Mucosa of descending colon (tissue), 3 donors: Measurements from ENCODE around the gene C1QL4. TPM values are rescaled to one million over a fixed set of nuclear protein-coding genes. Genes with fewer than 3 reads are reported as not detected.
"Not testable (repeated sequence)": the region's sequence is repeated elsewhere in the genome, so short reads cannot be mapped to it uniquely, and the experiment has no call there.

Source experiments
- ATAC-seq: fragments of 200-7000 bp; cut with Tn5 transposase; one replicate; pipeline ENCODE4 v1.9.1; 2020; ENCODE audit warnings: mild to moderate bottlenecking, moderate library complexity
- DNase-seq, 3 donors: peaks; one replicate each; pipeline ENCODE4 v3.0.0-alpha.2; 2020
- H3K36me3 ChIP-seq: fragments of 200-600 bp; one replicate; pipeline ENCODE4 v1.8.0; 2021; ENCODE audit warnings: low read depth, mild to moderate bottlenecking
- H3K4me1 ChIP-seq: fragments of 200-600 bp; one replicate; pipeline ENCODE4 v1.8.0; 2021; ENCODE audit warnings: low read depth, mild to moderate bottlenecking
- H3K4me3 ChIP-seq: fragments of 200-600 bp; one replicate; pipeline ENCODE4 v1.8.0; 2021; ENCODE audit warnings: mild to moderate bottlenecking
- H3K9me3 ChIP-seq: fragments of 200-600 bp; one replicate; pipeline ENCODE4 v1.8.0; 2021; ENCODE audit warnings: mild to moderate bottlenecking
- intact Hi-C, 2 donors: fragments of 100-400 bp; cut with DNase I in 1 of 2; cut with micrococcal nuclease in 1 of 2; formaldehyde crosslinking; loops; one replicate each; pipeline versions ENCODE4 v1.11.0 to v1.11.1; 2022; cut with DNase I, micrococcal nuclease
- total RNA-seq, 3 donors: library from RNA; stranded (reverse); fragmentation: NEBNext Ultra II Directional in 2 of 3; extraction: Animal tissue kit (Norgen Biotek cat#: 25700) in 2 of 3; gene quantifications; one replicate each; pipeline versions ENCODE4 v1.2.1 to v1.2.4, GENCODE V29; 2021 to 2023
- TF ChIP-seq, protein P1 (sequence below): fragments of 200-600 bp; IDR thresholded peaks from one replicate; pipeline ENCODE4 v1.8.0; 2022; ENCODE audit warnings: antibody characterized with exemption, mild to moderate bottlenecking
- donor health status: DM: no; HTN: no; CAD: no; lungs with moderate emphysema.
- donor health status: DM: no; HTN: no; CAD: no.
- donor health status: DM: no; HTN: yes; CAD: no.

C1QL4 gene
- total RNA-seq, 3 donors from 2014 or later = not detected

DNA sequence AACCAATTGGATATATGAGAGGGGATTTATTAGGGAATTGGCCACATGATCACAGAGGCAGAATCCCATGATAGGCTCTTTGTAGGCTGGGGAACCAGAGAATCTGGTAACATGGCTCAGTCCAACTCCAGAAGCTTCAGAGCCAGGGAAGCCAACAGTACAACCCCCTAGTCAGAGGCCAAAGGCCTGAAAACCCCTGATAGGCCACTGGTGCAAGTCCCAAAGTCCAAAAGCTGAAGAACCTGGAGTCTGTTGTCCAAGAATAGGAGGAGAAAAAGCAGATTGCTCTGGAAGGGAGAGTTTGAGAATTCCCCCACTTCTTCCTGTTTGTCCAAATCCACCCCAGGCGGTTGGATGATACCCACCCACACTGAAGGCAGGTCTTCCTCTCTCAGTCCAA, 22.2 kb downstream of the C1QL4 start:
- Histone ChIP-seq H3K9me3 (no peaks in the 10 kb centered on the region), H3K36me3 (no peaks in the 10 kb centered on the region), H3K4me1 (no peaks in the 10 kb centered on the region), H3K4me3 (no peak overlapping the region)
- TF ChIP-seq, protein P1, sequence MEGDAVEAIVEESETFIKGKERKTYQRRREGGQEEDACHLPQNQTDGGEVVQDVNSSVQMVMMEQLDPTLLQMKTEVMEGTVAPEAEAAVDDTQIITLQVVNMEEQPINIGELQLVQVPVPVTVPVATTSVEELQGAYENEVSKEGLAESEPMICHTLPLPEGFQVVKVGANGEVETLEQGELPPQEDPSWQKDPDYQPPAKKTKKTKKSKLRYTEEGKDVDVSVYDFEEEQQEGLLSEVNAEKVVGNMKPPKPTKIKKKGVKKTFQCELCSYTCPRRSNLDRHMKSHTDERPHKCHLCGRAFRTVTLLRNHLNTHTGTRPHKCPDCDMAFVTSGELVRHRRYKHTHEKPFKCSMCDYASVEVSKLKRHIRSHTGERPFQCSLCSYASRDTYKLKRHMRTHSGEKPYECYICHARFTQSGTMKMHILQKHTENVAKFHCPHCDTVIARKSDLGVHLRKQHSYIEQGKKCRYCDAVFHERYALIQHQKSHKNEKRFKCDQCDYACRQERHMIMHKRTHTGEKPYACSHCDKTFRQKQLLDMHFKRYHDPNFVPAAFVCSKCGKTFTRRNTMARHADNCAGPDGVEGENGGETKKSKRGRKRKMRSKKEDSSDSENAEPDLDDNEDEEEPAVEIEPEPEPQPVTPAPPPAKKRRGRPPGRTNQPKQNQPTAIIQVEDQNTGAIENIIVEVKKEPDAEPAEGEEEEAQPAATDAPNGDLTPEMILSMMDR = no peak
- DNase-seq = no peak
- ATAC-seq = no peak
- intact Hi-C loops = no loop called here

DNA sequence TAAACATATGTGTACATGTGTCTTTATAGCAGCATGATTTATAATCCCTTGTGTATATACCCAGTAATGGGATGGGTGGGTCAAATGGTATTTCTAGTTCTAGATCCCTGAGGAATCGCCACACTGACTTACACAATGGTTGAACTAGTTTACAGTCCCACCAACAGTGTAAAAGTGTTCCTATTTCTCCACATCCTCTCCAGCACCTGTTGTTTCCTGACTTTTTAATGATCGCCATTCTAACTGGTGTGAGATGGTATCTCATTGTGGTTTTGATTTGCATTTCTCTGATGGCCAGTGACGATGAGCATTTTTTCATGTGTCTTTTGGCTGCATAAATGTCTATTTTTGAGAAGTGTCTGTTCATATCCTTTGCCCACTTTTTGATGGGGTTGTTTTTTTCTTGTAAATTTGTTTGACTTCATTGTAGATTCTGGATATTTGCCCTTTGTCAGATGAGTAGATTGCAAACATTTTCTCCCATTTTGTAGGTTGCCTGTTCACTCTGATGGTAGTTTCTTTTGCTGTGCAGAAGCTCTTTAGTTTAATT, 26.5 kb downstream of the C1QL4 start:
- H3K4me1 ChIP-seq, H3K4me3 ChIP-seq, ATAC-seq, H3K9me3 ChIP-seq, H3K36me3 ChIP-seq, DNase-seq, intact Hi-C loops: not testable (repeated sequence)

DNA sequence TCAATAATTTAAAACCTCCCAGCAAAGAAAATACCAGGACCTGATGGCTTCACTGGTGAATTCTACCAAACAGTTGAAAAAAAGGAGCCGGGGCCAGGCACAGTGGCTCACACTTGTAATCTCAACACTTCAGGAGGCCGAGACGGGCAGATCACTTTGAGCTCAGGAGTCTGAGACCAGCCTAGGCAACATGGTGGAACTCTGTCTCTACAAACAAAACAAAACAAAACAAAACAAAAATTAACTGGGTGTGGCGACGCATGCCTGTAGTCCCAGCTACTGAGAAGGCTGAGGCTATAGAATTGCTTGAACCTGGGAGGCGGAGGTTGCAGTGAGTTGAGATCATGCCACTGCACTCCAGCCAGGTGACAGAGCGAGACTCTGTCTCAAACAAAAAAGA, 27.6 kb downstream of the C1QL4 start:
- no peak for ATAC-seq
- intact Hi-C loops = no loop called here
- no peaks in the 10 kb centered on the region for H3K4me1 ChIP-seq
- no peak for DNase-seq
- no peaks in the 10 kb centered on the region for H3K36me3 ChIP-seq
- TF ChIP-seq, protein P1 = no peak
- no peaks in the 10 kb centered on the region for H3K9me3 ChIP-seq
- H3K4me3 ChIP-seq = no peak overlapping the region

DNA sequence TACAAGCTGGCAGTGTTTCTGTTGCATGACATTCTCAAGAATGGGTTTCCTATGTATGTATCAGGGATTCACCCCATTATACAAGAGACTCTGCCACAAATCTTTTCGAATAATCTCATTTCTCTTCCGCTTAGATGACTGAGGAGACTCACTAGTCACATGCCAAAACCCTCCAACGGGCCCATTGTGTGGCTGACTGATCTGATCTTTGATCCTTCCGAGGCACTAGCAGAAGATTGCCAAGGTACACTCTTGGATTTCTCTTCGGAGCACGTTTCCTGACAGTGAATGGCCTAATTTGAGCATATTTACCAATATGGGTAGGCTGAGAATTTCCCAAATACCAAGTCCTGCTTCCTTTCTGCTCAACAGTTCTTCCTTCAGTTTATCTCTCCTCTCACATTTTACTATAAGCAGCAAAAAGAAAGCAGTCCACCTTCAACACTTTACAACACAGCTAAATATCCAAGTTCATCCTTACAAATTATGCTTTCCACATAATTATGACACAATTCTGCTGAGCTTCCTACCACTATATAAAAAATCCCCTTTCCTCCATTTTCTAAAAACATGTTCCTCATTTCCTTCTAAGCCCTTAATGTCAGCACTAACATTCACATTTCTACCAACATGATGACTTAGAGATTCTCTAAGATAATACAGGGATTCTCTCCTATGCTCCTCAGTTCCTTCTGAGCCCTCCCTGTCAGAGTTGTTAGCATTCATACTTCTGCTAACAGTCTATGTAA, 31.1 kb downstream of the C1QL4 start:
- no peak overlapping the region for H3K4me3 ChIP-seq
- H3K9me3 ChIP-seq = no peaks in the 10 kb centered on the region
- H3K36me3 ChIP-seq = no peaks in the 10 kb centered on the region
- TF ChIP-seq, protein P1 = no peak
- ATAC-seq (no peak), DNase-seq (no peak)
- H3K4me1 ChIP-seq = no peaks in the 10 kb centered on the region
- intact Hi-C loops = no loop called here

DNA sequence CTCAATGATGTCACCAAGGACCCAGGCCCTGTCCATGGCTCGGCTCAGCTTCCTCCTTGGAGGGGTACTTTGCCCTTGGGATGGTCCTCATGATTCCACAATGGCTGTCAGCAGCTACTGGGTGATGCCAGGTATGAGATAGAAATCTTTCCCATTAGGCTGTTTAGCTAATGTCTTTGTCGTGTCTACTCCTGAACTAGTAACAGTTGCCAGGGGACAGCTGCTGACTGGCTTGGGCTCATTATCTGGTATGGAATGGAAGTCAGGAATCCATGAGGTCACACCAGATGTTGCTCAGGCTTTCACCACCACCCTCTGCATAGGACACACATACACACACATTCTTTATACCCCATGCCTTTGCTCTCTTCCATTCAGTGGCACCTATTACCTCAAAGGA, 32.8 kb downstream of the C1QL4 start:
- Histone ChIP-seq H3K4me3 (no peak overlapping the region), H3K4me1 (no peaks in the 10 kb centered on the region), H3K9me3 (no peaks in the 10 kb centered on the region), H3K36me3 (no peaks in the 10 kb centered on the region)
- intact Hi-C loops = no loop called here
- no peak for ATAC-seq
- TF ChIP-seq, protein P1 = no peak
- DNase-seq = no peak

DNA sequence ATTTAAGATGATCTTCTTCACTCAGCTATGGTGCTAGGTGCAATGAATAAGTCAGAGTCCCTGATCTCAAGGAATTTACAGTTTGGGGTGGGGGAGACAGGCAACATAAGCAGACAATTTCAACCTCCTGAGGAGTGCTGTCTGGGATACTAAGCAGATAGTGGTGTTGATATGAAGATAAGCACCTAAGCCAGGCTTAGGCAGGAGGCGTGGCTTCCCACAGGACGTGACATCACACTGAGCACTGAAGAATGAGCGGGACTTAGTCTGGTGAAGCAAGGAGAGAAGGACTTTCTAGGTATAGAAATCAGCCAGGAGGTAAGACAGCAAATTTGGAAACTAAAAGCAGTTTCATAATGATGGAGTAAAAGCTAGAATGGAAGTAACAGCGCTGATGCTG, 35.2 kb downstream of the C1QL4 start:
- Histone ChIP-seq H3K36me3 (no peaks in the 10 kb centered on the region), H3K4me3 (no peak overlapping the region), H3K4me1 (peaks cover 6% of the 10 kb centered on the region), H3K9me3 (no peaks in the 10 kb centered on the region)
- DNase-seq = no peak
- TF ChIP-seq, protein P1 = no peak
- intact Hi-C loops = no loop called here
- no peak for ATAC-seq
